Glutamatergic neuron (in vitro differentiated cells): ENCODE data around the gene BATF2. TPM values are rescaled to one million over a fixed set of nuclear protein-coding genes. Genes with fewer than 3 reads are reported as not detected.
A peak's percentile ranks its signal among the peaks of the same experiment; 100 is the strongest.
"Not testable (repeated sequence)": the region's sequence is repeated elsewhere in the genome, so short reads cannot be mapped to it uniquely, and the experiment has no call there.

Source experiments
- DNase-seq: peaks from one replicate; pipeline ENCODE4 v3.0.0; 2022
- H3K27ac Mint-ChIP-seq: one replicate; pipeline ENCODE4 v1.8.0; 2020; ENCODE audit warnings: mild to moderate bottlenecking, mixed read lengths, inconsistent platforms; ENCODE audit not compliant: unreplicated experiment
- H3K27me3 Mint-ChIP-seq: one replicate; pipeline ENCODE4 v1.8.0; 2020; ENCODE audit warnings: mild to moderate bottlenecking, moderate library complexity, mixed read lengths, inconsistent platforms; ENCODE audit not compliant: unreplicated experiment
- H3K36me3 Mint-ChIP-seq: one replicate; pipeline ENCODE4 v1.8.0; 2020; ENCODE audit warnings: mild to moderate bottlenecking, mixed read lengths, inconsistent platforms; ENCODE audit not compliant: unreplicated experiment
- H3K4me1 Mint-ChIP-seq: one replicate; pipeline ENCODE4 v1.8.0; 2020; ENCODE audit warnings: mild to moderate bottlenecking, low read depth, mixed read lengths, inconsistent platforms; ENCODE audit not compliant: unreplicated experiment
- H3K4me3 Mint-ChIP-seq: one replicate; pipeline ENCODE4 v1.8.0; 2020; ENCODE audit warnings: mild to moderate bottlenecking, mixed read lengths, inconsistent platforms; ENCODE audit not compliant: unreplicated experiment
- H3K9me3 Mint-ChIP-seq: one replicate; pipeline ENCODE4 v1.8.0; 2020; ENCODE audit warnings: mild to moderate bottlenecking, moderate library complexity, mixed read lengths, inconsistent platforms; ENCODE audit not compliant: unreplicated experiment
- total RNA-seq: library from RNA; stranded (reverse); fragmentation: NEBNext Ultra II Directional; extraction: Animal tissue kit (Norgen Biotek cat#: 25700); gene quantifications from one replicate; pipeline ENCODE4 v1.2.1, GENCODE V29; 2021; ENCODE audit not compliant: unreplicated experiment
- TF ChIP-seq, protein P1 (sequence below): fragments of 200-600 bp; sonication (generic); IDR thresholded peaks from one replicate; pipeline ENCODE4 v1.5.0; 2021; ENCODE audit not compliant: partially characterized antibody, unreplicated experiment

BATF2 gene
- total RNA-seq, 1 donor from 2014 or later = not detected

DNA sequence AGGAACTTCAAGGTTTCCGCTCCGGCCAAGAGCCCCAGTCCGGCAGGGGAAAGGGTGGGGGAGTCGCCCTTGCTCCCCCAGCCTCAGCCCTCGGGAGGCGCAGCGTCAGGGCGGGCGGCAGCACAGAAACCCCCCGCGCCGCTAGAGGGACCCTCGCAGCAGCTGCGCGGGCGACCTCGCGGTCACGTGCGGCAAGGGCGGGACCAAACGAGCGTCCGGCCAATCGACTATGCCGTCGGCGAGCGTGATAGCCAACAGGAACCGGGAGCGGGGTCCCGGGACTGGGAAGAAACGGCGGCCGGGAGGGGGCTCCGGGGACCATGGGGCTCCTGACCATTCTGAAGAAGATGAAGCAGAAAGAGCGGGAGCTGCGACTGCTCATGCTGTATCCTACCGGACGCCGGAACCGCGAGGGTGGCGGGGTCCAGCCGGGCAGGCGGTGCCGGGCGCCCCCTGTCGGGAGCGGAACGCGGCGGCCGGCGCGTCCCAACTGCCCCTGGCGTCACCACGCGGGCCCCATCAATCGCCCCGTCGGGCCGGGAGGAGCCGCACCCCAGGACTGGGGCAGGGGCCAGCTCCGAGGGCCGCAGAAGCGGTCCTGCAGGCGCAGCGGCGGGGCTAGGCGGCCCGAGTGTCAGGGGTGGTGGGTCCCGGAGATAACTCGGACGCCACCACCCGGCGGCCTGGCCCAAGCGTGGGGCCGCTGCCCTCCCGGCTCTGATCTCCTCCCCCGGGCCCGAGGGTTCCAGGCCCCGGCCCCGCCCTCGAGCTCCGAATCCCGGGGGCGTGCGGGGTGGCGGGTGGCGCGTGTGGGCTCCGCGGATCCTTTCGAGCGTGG is 17.3 kb upstream of the BATF2 start, which contains the start of gene ARL2:
ARL2 (plus strand) TSS at position 273 of the 838 bp plus-strand sequence; CDS start at position 321, 48 bp downstream.
- peak within 1 kb of the TSS; percentile 92 for H3K27ac Mint-ChIP-seq
- peaks cover 2% of the 10 kb centered on the region for H3K9me3 Mint-ChIP-seq
- peaks cover 5% of the 10 kb centered on the region for H3K4me1 Mint-ChIP-seq
- no peaks in the 10 kb centered on the region for H3K27me3 Mint-ChIP-seq
- peak within 1 kb of the TSS; percentile 89 for H3K4me3 Mint-ChIP-seq
- peak; percentile 96 for DNase-seq
- peaks cover 4% of the 10 kb centered on the region for H3K36me3 Mint-ChIP-seq
- TF ChIP-seq, protein P1, sequence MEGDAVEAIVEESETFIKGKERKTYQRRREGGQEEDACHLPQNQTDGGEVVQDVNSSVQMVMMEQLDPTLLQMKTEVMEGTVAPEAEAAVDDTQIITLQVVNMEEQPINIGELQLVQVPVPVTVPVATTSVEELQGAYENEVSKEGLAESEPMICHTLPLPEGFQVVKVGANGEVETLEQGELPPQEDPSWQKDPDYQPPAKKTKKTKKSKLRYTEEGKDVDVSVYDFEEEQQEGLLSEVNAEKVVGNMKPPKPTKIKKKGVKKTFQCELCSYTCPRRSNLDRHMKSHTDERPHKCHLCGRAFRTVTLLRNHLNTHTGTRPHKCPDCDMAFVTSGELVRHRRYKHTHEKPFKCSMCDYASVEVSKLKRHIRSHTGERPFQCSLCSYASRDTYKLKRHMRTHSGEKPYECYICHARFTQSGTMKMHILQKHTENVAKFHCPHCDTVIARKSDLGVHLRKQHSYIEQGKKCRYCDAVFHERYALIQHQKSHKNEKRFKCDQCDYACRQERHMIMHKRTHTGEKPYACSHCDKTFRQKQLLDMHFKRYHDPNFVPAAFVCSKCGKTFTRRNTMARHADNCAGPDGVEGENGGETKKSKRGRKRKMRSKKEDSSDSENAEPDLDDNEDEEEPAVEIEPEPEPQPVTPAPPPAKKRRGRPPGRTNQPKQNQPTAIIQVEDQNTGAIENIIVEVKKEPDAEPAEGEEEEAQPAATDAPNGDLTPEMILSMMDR = peak; percentile 87

DNA sequence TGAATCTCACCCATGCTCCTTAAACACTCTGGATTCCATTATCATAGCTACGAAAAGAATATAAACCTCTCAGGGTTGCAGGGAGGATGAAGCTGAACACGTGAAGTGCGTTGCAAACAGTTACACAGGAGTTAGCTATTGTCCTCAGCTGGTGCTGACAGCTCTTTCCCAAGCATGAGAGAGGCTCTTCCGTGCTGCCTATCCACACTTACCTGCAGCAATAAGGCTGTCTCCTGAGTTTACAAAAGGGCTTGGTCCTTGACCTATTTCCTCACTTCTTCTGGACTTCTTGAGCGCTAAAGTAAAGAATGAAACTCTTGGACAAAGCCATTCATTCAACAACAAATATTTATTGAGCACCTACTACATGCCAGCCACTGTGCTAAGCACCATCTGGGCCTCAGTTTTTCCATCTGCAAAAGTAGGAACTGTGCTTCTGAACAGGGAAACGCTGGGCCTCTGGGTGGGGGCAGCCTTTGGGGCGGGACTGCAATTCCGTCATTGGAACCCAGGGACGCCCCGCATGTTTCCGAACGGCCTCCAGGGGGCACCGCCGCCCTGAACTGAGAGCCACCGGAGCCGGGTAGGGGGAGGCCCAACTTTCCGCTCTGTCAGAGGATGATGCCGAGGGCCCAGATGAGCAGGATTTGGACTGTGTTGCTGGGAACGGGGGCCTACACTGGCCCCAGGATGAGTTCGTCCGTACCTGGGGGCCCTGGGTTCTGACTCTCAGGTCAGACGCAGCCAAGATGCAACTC is 16.5 kb upstream of the BATF2 start:
- H3K4me1 Mint-ChIP-seq = peaks cover 5% of the 10 kb centered on the region
- peaks cover 4% of the 10 kb centered on the region for H3K36me3 Mint-ChIP-seq
- DNase-seq = peak; percentile 89
- H3K9me3 Mint-ChIP-seq = peaks cover 2% of the 10 kb centered on the region
- no peaks in the 10 kb centered on the region for H3K27me3 Mint-ChIP-seq
- TF ChIP-seq, protein P1 = no peak
- peak overlapping the region; percentile 88 for H3K4me3 Mint-ChIP-seq
- H3K27ac Mint-ChIP-seq = peak overlapping the region; percentile 92

DNA sequence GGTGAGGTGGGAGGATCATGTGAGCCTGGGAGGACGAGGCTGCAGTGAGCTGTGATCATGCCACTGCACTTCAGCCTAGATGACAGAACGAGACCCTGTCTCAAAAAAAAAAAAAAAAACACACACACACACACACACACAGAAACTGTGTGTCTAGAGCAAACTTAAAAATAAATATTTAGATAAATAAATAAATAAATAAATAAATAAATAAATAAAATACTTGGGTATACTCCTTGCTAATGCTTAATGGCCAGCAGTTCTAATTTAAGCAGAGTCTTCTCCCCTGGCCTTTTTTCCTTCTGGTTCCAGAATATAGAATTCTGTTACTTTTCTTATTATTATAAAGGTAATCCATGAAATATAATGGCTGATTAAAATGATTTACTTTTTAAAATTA is 12.1 kb upstream of the BATF2 start:
- no peak for DNase-seq
- TF ChIP-seq, protein P1 = no peak
- no peak overlapping the region for H3K4me3 Mint-ChIP-seq
- peaks cover 5% of the 10 kb centered on the region for H3K4me1 Mint-ChIP-seq
- no peaks in the 10 kb centered on the region for H3K36me3 Mint-ChIP-seq
- H3K9me3 Mint-ChIP-seq = no peaks in the 10 kb centered on the region
- no peak overlapping the region for H3K27ac Mint-ChIP-seq
- H3K27me3 Mint-ChIP-seq = no peaks in the 10 kb centered on the region

DNA sequence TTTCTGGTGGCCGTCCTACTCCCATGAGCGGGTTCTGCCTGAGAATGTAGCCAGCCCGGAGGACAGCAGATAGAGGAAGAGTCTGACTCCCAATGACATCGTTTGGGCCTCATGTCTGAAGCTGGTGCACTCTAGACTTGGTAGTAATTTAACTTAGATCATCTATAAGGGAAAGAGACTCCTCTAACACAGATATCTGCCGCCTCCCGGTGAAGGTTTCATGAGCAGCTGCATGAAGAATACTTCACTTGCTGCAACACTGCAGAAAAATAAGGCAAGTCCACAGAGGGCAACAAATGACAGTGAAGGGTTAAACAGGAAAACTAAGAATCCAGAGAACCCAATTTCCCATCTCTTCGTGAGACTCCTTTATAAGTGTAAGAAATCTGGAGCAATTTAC is 11.2 kb upstream of the BATF2 start:
- TF ChIP-seq, protein P1 = no peak
- no peak overlapping the region for H3K27ac Mint-ChIP-seq
- no peak for DNase-seq
- peaks cover 1% of the 10 kb centered on the region for H3K4me1 Mint-ChIP-seq
- no peaks in the 10 kb centered on the region for H3K9me3 Mint-ChIP-seq
- no peaks in the 10 kb centered on the region for H3K27me3 Mint-ChIP-seq
- H3K36me3 Mint-ChIP-seq = no peaks in the 10 kb centered on the region
- no peak overlapping the region for H3K4me3 Mint-ChIP-seq

GRCh38 chr11:65003968-65004367 is 7.2 kb upstream of the BATF2 start:
- not testable (repeated sequence) for H3K4me1 Mint-ChIP-seq, H3K9me3 Mint-ChIP-seq, H3K36me3 Mint-ChIP-seq, H3K4me3 Mint-ChIP-seq, DNase-seq, H3K27me3 Mint-ChIP-seq, H3K27ac Mint-ChIP-seq
